ENCODE results near the gene KCTD10.

The KCTD10 gene

GRCh38 chr12:109477185-109477962 is at the start of gene KCTD10, which contains the start of gene UBE3B:
TSS of gene KCTD10 (minus strand) at chr12:109477300. CDS start at chr12:109477262, 38 bp downstream.
TSS of gene UBE3B (plus strand) at chr12:109477634. CDS start at chr12:109483552, 5,918 bp downstream.
- peak; percentile 93 for DNase-seq (ENCODE audit: low read depth, low spot score)
- peak within 1 kb of the TSS; percentile 90 for H3K4me3 ChIP-seq (ENCODE audit: low read depth, low read length)
- in situ Hi-C loops (cut with HindIII; ENCODE audit: low sequenced_read_pairs): no loop called here
- no peak for TF ChIP-seq CTCF (IDR thresholded peaks at IDR 0.05; ENCODE audit: low read depth, low read length)

DNA sequence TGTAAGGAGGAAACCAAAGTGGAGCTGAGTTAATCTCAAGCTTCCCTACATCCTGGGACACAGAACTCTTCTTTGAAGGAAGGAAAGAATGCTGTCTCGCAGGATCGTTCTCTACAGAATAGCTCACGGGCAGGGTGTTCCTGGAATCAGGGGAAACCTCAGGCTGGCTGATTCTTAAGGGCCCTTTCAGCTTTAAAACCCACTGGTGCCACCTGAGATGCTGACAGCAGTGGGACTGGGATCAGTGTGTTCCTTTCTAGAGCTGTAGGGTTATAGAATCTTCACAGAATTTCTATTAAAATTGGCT is 48.1 kb upstream of the KCTD10 start:
- in situ Hi-C loops (cut with HindIII; ENCODE audit: low sequenced_read_pairs): no loop called here
- no peak for TF ChIP-seq CTCF (IDR thresholded peaks at IDR 0.05; ENCODE audit: low read depth, low read length)
- no peak for DNase-seq (ENCODE audit: low read depth, low spot score)
- H3K4me3 ChIP-seq (ENCODE audit: low read depth, low read length): no peak overlapping the region

- in situ Hi-C loops (cut with HindIII; ENCODE audit: low sequenced_read_pairs): no loop called here
- DNase-seq (ENCODE audit: low read depth, low spot score): no peak
- no peak for TF ChIP-seq CTCF (IDR thresholded peaks at IDR 0.05; ENCODE audit: low read depth, low read length)
- no peak overlapping the region for H3K4me3 ChIP-seq (ENCODE audit: low read depth, low read length)
Observed at GRCh38 chr12:109524466-109525278, 47.6 kb upstream of the KCTD10 start.

- no peak overlapping the region for H3K4me3 ChIP-seq (ENCODE audit: low read depth, low read length)
- DNase-seq (ENCODE audit: low read depth, low spot score): no peak
- no peak for TF ChIP-seq CTCF (IDR thresholded peaks at IDR 0.05; ENCODE audit: low read depth, low read length)
- in situ Hi-C loops (cut with HindIII; ENCODE audit: low sequenced_read_pairs): no loop called here
Observed at GRCh38 chr12:109523504-109523903, 46.4 kb upstream of the KCTD10 start.

GRCh38 chr12:109523071-109523470 is 46.0 kb upstream of the KCTD10 start:
- no peak for TF ChIP-seq CTCF (IDR thresholded peaks at IDR 0.05; ENCODE audit: low read depth, low read length)
- no peak overlapping the region for H3K4me3 ChIP-seq (ENCODE audit: low read depth, low read length)
- DNase-seq (ENCODE audit: low read depth, low spot score): no peak
- in situ Hi-C loops (cut with HindIII; ENCODE audit: low sequenced_read_pairs): no loop called here

DNA sequence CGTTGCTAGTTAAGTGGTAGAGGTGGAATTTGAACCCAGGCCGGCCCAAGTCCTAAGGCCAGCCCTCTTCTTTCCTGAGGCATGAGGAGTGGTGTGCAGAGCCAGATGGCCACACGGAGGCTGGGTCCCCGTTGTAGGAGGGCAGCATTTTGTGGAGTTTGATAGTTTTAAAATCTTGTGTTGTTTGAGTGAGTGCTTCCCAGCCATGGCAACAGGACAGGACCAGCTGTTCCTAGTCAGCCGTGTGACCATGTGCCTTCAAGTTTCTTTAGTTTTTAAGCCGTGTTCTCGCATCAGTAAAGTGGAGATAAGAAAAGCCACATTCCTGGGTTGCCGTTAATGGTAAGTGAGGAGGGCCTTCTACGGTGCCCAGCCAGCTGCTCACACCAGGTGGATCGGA is 44.7 kb upstream of the KCTD10 start:
- DNase-seq (ENCODE audit: low read depth, low spot score): no peak
- H3K4me3 ChIP-seq (ENCODE audit: low read depth, low read length): no peak overlapping the region
- TF ChIP-seq CTCF (IDR thresholded peaks at IDR 0.05; ENCODE audit: low read depth, low read length): no peak
- in situ Hi-C loops (cut with HindIII; ENCODE audit: low sequenced_read_pairs): no loop called here
